GM04504 (cell line): Measurements from ENCODE around the gene ZCCHC7.
"Not testable (repeated sequence)": the region's sequence is repeated elsewhere in the genome, so short reads cannot be mapped to it uniquely, and the experiment has no call there.

ENCODE experiments used
- DNase-seq: peaks from one replicate; pipeline ENCODE4 v3.0.0-alpha.2; 2012; ENCODE audit warnings: low read depth

Gene ZCCHC7

DNA sequence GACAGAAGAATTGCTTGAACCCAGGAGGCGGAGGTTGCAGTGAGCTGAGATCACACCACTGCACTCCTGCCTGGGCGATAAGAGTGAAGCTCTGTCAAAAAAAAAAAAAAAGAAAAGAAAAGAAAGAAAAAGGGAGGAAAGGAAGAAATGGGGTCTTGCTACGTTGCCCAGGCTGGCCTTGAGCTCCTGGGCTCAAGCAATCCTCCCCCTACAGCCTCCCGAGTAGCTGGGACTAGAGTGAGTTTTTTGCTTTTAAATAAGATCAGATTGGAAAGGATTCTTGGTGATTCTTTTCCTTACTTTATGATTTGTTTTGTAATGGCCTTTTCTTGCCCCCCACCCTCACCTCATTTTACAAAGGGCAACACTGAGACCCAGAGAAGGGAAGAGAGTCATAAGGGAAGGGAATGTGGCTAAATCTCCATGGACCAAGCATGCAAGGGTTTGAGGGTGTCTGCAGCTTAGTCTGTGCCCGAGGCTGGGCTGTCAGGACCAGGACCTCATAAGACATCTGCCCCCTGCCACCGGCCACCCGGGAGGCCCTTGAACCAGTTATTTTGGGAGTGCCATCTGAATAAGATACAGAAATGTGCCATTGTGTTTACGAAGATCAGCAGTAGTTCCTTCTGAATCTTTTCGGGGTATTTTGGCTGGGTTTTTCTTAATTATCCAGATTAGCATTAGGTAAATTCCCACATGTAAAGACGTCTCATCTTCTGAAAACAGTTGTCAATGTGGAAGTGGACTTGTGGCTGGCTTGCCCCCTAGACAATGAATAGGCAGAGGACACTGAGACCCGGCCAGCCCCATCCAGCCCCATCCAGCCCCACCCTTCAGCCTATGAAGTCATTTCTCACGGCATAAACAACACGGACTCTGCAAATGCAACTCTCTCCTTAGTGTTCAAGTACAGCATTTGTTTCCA, 257.6 kb downstream of the ZCCHC7 start:
- DNase-seq: no peak

DNA sequence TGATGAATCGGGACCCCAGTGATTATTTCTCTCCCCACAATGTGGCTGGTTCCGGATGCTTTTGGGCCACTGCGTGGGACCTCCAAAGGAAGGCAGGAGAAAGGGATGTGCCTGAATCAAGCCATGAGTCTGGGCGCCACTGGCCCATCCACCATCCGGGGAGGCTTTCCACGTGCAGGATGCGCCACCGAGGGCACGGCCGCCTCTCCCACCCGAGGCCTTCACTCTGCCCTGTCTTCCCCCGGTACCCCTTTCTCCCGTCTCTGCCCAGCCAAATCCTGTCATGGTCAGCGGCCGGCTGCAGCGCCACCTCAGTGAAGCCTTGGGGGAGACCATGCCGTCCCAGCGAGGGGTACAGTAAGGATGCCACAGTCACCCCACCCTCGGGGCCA, 258.2 kb downstream of the ZCCHC7 start:
- DNase-seq: no peak

- DNase-seq: no peak
Observed at GRCh38 chr9:37379835-37380234, 259.5 kb downstream of the ZCCHC7 start.

DNA sequence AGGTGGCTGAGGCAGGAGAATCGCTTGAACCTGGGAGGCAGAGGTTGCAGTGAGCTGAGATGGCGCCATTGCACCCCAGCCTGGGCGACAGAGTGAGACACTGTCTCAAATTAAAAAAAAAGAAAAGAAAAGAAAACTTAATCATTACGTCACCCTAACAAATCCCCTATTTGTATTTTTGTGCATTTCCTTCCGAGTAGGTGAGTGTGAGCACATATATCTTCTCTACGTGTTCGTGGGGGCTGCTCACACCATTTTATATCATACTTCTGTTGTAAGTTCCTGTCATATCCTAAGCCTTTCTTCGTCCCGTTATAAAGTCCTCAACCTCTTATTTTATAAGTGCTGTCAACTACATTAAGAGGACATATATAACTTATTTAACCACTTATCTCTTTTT, 260.2 kb downstream of the ZCCHC7 start:
- DNase-seq: no peak

DNA sequence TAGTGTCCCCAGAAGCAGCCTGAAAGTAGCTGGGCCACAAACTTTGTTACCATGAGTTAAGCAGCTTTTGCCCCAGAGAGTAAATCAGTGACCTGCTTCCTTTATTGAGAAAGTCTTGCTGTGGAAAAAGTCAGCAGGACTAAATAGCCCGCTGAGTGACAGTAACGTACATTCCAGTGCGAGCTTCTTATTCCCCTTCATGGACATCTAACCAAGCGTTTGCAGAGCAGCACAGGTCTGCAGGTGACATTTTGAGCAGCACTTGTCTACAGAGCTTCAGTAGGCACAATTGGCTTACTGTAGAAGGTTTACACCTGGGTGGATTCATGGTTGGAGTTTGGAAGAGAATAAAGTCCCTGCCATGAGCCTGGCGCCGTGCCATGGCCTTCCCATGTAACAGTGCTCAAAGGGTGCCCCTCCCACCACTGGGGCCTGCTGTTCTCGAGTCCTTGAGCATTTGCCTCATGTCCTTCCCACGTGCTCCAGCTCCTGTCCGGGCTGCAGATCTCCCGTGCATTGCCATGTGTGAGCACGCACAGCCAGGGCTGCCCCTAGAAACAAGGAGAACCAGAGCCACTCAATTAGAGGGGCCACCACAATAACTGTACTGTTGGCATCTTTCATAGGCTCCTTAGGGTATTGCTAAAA, 260.8 kb downstream of the ZCCHC7 start:
- no peak for DNase-seq

- DNase-seq: no peak
Observed at GRCh38 chr9:37382161-37382981, 262.0 kb downstream of the ZCCHC7 start.

DNA sequence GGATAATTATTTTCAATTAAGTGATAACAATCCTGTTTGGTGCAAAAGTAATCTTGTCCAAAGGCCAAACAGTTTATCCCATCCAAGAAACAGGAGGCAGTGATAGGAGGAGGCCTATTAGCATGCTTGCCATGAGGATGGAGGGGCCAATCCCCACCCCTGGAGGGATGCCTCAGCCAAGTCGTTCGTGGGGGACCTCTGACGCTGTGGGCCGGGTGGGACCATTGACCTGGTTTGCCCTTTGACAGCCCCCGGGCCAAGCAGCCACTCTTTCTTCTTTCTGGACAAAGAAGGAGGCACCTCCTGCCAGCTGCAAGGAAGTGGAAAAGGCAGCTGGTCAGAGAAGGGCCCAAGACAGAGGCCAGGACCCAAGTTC, 262.6 kb downstream of the ZCCHC7 start:
- DNase-seq: no peak

DNA sequence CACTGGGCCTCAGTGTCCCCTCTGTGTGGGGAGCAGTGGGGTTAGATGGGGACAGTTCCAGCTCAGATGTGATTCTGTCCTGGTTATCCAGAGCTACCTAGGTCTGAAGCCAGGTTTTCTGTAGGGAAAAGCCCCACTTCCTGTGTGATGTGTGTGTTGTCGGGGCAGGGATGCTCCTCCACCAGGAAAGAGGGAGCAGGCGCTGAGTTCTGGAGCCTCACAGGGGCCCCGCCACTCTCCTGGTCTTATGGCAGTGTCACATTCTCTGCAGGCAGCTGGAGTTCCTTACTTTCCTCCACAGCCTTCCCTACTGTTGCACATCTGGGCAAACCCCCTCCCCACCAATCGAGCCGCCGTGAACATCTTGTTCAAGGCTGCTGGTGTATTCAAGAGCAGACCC, 263.0 kb downstream of the ZCCHC7 start:
- no peak for DNase-seq

DNA sequence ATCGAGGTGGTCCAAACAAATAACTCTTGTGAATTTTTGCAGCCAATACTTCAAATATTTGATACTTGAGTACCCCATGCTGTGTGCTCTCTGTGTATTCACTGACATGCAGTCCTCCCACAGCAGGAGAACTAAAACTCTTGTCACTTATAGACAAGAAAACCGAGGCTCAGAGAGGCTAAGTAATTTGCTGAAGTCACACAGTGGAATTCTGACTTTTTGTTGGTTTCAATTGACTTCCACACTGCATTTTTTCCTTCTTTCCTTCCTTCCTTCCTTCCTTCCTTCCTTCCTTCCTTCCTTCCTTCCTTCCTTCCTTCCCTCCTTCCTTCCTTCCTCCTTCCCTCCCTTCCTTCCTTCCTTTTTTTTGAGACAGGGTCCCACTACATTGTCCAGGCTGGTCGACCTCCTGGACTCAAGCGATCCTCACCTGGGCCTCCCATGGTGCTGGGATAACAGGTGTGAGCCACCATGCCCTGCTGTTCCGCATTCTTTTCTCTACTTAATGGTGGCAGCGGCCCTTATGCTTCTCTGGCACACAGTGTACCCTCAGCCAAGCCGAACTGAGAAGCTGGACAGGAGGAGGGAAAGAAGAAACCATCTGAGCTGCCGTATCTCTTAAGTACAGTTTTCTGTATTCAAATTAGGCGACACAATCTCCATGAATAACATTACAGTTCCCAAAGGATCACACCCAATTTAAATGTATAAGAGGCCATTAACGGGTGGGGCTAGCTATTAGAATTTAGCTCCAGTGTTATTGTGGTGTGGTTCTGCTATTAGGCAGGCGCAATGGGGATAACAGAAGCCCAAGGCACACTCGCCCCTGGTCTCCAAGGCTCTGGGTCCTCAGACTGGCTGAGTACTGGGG, 263.7 kb downstream of the ZCCHC7 start:
- no peak for DNase-seq

DNA sequence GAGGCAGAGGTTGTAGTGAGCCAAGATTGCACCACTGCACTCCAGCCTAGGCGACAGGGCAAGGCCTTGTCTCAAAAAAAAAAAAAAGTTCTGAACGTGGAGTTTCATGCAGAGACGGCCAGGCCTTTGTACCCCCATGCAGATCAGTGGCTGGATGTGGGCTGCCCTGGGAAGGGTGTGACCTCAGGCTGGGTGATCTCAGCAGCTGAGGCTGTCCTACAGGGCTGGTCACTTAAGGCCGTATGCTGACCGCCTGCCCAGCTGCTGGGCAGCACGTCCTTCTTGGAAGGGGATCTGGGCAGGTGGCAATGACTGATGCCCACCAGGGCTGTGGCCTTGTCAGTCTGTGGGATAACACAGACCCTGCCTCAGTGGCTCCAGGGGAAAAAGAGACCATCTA, 264.9 kb downstream of the ZCCHC7 start:
- DNase-seq: no peak

- no peak for DNase-seq
Observed at GRCh38 chr9:37386988-37387387, 266.6 kb downstream of the ZCCHC7 start.

DNA sequence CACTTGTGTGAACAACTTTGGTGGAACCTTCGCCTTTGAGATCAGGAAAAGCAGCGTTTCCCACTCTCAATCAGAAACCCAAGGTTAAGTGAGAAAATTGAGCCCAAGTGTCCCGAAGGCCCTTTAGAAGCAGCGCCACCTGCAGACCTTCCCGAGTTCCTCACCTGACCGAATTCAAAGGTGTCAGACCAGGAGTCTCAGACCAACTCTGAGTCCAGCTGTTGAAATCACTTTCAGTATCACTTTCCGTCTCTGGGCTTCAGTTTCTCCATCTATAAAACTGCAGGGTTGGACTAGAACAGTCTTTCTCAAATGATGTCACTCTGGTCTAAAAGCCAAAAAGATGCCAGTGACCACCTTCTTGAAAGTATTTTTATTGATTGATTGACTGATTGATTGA, 270.4 kb downstream of the ZCCHC7 start:
- no peak for DNase-seq

DNA sequence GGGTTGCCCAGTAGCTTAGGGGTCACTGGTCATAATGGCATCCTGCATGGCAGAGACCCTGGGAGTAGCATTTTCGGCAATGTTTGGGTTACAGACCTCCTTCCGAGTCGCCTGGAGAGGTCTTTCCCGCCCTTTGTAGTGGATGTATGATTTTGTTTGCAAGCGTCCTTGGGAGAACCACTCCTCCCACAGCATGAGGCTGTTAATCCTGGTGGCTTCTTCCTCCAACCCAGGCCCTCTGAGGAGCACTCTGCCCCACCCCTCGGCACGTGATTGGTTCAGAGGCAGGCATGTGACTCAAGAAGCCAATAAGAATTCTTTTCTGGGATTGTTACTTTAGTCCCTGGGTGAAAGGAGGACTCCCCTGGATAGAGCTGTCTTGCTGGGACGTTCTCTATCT, 271.9 kb downstream of the ZCCHC7 start:
- no peak for DNase-seq

DNA sequence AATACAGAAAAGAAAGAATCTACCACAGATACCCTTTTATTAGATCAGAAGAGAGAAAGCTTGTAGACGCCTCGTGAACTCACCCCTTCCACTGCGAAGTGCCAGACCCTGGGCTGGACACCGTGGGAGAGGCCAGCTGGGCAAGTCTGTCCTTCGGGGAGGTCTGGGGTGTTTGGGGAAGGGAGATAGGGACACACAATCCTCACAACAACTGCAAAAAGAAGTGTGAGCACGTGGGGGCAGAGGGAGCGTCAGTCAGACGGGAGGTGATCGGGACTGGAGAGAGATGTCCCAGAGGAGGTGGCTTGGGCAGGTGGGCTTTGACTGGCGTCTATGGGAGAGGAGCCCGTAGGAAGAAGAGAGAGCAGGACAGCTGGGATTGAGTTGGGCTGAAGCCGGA, 274.9 kb downstream of the ZCCHC7 start:
- no peak for DNase-seq

- DNase-seq: no peak
Observed at GRCh38 chr9:37395663-37396062, 275.3 kb downstream of the ZCCHC7 start.

GRCh38 chr9:37397948-37398347, 277.6 kb downstream of the ZCCHC7 start:
- not testable (repeated sequence) for DNase-seq

- DNase-seq: no peak
Observed at GRCh38 chr9:37398464-37399025, 278.2 kb downstream of the ZCCHC7 start.

- DNase-seq: no peak
Observed at GRCh38 chr9:37399336-37399735, 279.0 kb downstream of the ZCCHC7 start.

DNA sequence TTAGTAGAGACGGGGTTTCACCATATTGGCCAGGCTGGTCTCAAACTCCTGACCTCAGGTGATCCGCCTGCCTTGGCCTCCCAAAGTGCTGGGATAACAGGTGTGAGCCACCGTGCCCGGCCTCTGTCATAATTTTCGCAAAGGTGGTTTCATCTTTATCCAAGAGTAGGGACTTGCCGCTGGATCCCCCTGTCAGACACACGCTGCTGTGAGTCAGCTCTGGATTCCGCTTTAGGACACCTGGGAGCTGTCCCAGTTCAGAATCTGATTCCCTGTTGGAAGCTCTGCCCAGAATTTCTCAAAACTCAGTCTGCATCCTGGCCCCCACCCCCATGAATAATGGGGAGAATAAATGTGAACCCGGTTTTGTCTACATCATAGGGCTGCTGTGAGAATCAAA, 284.2 kb downstream of the ZCCHC7 start:
- DNase-seq: no peak

DNA sequence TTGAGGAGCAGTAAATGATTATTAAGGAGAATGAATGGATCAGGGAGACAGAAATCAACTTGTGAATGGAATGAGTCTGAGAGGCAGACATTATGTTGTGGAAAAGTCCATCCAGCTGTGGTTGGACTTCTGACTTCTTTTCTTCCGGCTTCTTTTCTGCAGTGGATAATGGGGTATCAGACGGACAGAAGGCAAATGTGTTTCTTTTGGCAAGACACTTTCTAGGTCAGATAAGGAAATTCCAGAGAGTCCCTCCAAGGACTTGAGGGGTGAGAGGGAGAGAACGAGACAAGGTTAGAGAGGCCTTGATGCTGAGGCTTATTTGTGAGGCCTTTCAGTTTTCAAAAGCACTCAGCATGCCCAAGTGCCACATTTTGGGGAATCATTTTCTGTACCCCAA, 285.0 kb downstream of the ZCCHC7 start:
- no peak for DNase-seq

DNA sequence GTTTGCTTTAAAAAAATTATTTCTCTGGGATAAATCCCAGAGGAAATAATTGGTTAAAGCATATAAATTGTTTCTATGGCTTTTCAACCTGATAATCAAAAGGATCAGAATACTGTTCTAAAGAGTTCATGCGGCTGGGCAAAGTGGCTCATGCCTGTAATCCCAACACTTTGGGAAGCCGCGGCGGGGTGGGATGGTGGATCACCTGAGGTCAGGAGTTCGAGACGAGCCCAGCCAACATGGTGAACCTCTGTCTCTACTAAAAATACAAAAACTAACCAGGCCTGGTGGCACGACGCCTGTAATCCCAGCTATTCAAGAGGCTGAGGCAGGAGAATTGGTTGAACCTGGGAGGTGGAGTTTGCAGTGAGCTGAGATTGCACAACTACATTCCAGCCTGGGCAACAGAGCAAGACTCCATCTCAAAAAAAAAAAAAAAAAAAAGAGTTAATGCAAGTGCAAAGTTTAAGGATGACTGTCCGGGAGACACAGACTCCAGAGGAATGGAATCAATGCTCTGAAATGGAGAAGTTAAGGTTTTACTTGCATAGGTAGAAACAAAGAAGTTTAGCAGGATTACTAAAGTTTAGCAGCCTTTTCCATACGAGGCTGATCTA, 285.5 kb downstream of the ZCCHC7 start:
- no peak for DNase-seq
